ENCODE results near the gene TMOD1.

GRCh38 chr9:97572196-97572891 lies 70.9 kb downstream of the TMOD1 start:
- TF ChIP-seq POLR2AphosphoS5 (IDR thresholded peaks at IDR 0.05) (no peak), CTCF (IDR thresholded peaks at IDR 0.05) (no peak), POLR2A (IDR thresholded peaks at IDR 0.05) (no peak)

Measured in breast epithelium (tissue), 3 donors.